ENCODE results near the gene MYL6. TPM values are rescaled to one million over a fixed set of nuclear protein-coding genes. Genes with fewer than 3 reads are reported as not detected.

Gene MYL6
- total and polyA plus RNA-seq, 2 donors from 2014 or later = 1,630 to 4,190 TPM

DNA sequence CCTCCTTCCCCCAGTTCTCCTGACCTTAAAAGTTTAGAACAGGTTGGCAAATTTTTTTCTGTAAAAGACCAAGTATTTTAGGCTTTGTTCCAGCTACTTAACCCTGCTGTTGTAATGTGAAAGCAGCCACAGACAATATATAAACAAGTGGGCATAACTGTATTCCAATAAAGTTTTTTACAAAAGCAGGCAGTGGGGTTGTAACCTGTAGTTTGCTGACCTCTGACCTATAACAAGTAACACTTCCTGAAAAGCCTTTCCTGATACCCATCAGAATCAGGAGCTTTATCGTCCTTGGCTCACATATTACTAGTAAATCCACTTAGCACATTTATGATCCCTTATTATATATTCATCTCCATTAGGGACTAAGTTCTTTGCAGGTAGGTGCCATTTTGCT, 44.2 kb downstream of the MYL6 start:
- H3K4me3 ChIP-seq (ENCODE audit: low read length in 3 of 3) = no peak overlapping the region
- no peak for FAIRE-seq
- no peaks in the 10 kb centered on the region for H3K4me1 ChIP-seq (ENCODE audit: control insufficient read depth in 2 of 3, insufficient read depth in 2 of 3, low read depth in 1 of 3, low read length in 3 of 3)
- H3K27me3 ChIP-seq (ENCODE audit: control insufficient read depth, insufficient read depth, low read length) = no peaks in the 10 kb centered on the region
- H3K9me3 ChIP-seq (ENCODE audit: control insufficient read depth in 2 of 3, insufficient read depth in 1 of 3, low read length in 3 of 3) = no peaks in the 10 kb centered on the region
- intact Hi-C loops (cut with DNase I) = no loop called here
- H3K9ac ChIP-seq (ENCODE audit: low read length in 3 of 3) = no peak overlapping the region
- TF ChIP-seq CTCF (IDR thresholded peaks at IDR 0.05; ENCODE audit: borderline replicate concordance, extremely low read depth, insufficient read depth) = no peak
- H3K27ac ChIP-seq (ENCODE audit: low read depth in 2 of 2, low read length in 2 of 2) = no peak overlapping the region
- DNase-seq = no peak
- peaks cover 4 to 26% (median 15%) of the 10 kb centered on the region in 3 donors for H3K36me3 ChIP-seq (ENCODE audit: control insufficient read depth in 2 of 3, insufficient read depth in 3 of 3, low read length in 3 of 3)

DNA sequence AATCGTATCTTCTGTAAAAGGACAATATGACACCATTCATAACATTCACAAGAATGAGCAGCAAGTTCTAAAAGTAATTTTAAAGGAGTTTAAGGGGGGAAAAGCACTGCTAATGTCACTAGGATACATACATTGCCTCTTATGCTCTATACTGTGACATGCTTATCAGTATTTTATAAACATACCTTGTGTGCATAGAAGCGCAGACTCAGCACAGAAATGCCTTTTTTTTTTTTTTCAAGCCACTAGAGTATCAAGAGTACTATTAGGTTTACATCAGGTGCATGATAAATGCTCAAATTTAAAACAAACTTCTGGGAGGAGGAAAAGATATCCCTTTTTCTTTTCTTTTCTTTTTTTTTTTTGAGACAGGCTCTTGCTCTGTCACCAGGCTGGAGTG, 44.7 kb downstream of the MYL6 start:
- Histone ChIP-seq H3K36me3 (ENCODE audit: control insufficient read depth in 2 of 3, insufficient read depth in 3 of 3, low read length in 3 of 3) (peaks cover 8 to 30% (median 20%) of the 10 kb centered on the region in 3 donors), H3K27ac (ENCODE audit: low read depth in 2 of 2, low read length in 2 of 2) (no peak overlapping the region), H3K9ac (ENCODE audit: low read length in 3 of 3) (no peak overlapping the region), H3K4me3 (ENCODE audit: low read length in 3 of 3) (no peak overlapping the region), H3K4me1 (ENCODE audit: control insufficient read depth in 2 of 3, insufficient read depth in 2 of 3, low read depth in 1 of 3, low read length in 3 of 3) (no peaks in the 10 kb centered on the region), H3K27me3 (ENCODE audit: control insufficient read depth, insufficient read depth, low read length) (no peaks in the 10 kb centered on the region), H3K9me3 (ENCODE audit: control insufficient read depth in 2 of 3, insufficient read depth in 1 of 3, low read length in 3 of 3) (no peaks in the 10 kb centered on the region)
- intact Hi-C loops (cut with DNase I) = no loop called here
- no peak for DNase-seq
- FAIRE-seq = no peak
- no peak for TF ChIP-seq CTCF (IDR thresholded peaks at IDR 0.05; ENCODE audit: borderline replicate concordance, extremely low read depth, insufficient read depth)

DNA sequence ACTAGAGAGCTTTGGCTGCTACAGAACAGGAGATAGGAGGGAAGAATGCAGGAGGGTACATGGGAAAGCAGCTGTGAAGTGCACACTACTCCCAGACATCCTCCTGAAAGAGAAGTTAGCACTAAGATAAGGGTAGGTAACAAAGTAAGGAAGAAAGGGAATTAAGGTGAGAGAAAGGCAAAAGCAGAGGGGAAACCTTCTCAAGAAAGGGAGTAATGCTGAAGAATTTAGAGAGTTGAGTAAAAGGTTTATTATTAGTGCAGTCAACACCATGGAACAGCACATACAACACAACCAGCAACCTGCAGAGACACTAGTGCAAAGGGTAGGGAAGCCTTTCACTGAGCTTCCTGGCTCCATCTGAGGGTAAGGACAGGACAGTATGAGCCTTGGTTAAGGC, 46.1 kb downstream of the MYL6 start:
- DNase-seq = no peak
- no peak for FAIRE-seq
- Histone ChIP-seq H3K36me3 (ENCODE audit: control insufficient read depth in 2 of 3, insufficient read depth in 3 of 3, low read length in 3 of 3) (peaks cover 11 to 34% (median 25%) of the 10 kb centered on the region in 3 donors), H3K27ac (ENCODE audit: low read depth in 2 of 2, low read length in 2 of 2) (no peak overlapping the region), H3K9ac (ENCODE audit: low read length in 3 of 3) (no peak overlapping the region), H3K9me3 (ENCODE audit: control insufficient read depth in 2 of 3, insufficient read depth in 1 of 3, low read length in 3 of 3) (no peaks in the 10 kb centered on the region), H3K4me3 (ENCODE audit: low read length in 3 of 3) (no peak overlapping the region), H3K27me3 (ENCODE audit: control insufficient read depth, insufficient read depth, low read length) (no peaks in the 10 kb centered on the region), H3K4me1 (ENCODE audit: control insufficient read depth in 2 of 3, insufficient read depth in 2 of 3, low read depth in 1 of 3, low read length in 3 of 3) (no peaks in the 10 kb centered on the region)
- TF ChIP-seq CTCF (IDR thresholded peaks at IDR 0.05; ENCODE audit: borderline replicate concordance, extremely low read depth, insufficient read depth) = no peak
- intact Hi-C loops (cut with DNase I) = no loop called here

- intact Hi-C loops (cut with DNase I) = no loop called here
- Histone ChIP-seq H3K4me1 (ENCODE audit: control insufficient read depth in 2 of 3, insufficient read depth in 2 of 3, low read depth in 1 of 3, low read length in 3 of 3) (no peaks in the 10 kb centered on the region), H3K27me3 (ENCODE audit: control insufficient read depth, insufficient read depth, low read length) (no peaks in the 10 kb centered on the region), H3K9me3 (ENCODE audit: control insufficient read depth in 2 of 3, insufficient read depth in 1 of 3, low read length in 3 of 3) (no peaks in the 10 kb centered on the region), H3K9ac (ENCODE audit: low read length in 3 of 3) (no peak overlapping the region), H3K27ac (ENCODE audit: low read depth in 2 of 2, low read length in 2 of 2) (no peak overlapping the region), H3K36me3 (ENCODE audit: control insufficient read depth in 2 of 3, insufficient read depth in 3 of 3, low read length in 3 of 3) (peaks cover 11 to 41% (median 32%) of the 10 kb centered on the region in 3 donors), H3K4me3 (ENCODE audit: low read length in 3 of 3) (no peak overlapping the region)
- no peak for TF ChIP-seq CTCF (IDR thresholded peaks at IDR 0.05; ENCODE audit: borderline replicate concordance, extremely low read depth, insufficient read depth)
- FAIRE-seq (no peak), DNase-seq (no peak)
These were observed 47.3 kb downstream of the MYL6 start for GRCh38 chr12:56205445-56205844.
